HT1080 (cell line): ENCODE measurements around the gene GGN. TPM values are rescaled to one million over a fixed set of nuclear protein-coding genes. Genes with fewer than 3 reads are reported as not detected.
A peak's percentile ranks its signal among the peaks of the same experiment; 100 is the strongest.
"Not testable (repeated sequence)": the region's sequence is repeated elsewhere in the genome, so short reads cannot be mapped to it uniquely, and the experiment has no call there.

Experiments used
- DNase-seq: peaks from one replicate; pipeline ENCODE4 v3.0.0-alpha.2; 2015; ENCODE audit warnings: low read depth
- total RNA-seq: library from RNA; depleted of rRNA; stranded (reverse); fragments of >200 nt; shearing (Covaris generic); gene quantifications from 2 replicates; pipeline ENCODE4 v1.2.3, GENCODE V29; 2014

The GGN gene
- total RNA-seq, 1 experiment from 2014 or later = 1.0 TPM

- DNase-seq = no peak
Observed at GRCh38 chr19:38386971-38387549, 774 bp downstream of the GGN start.

- DNase-seq = no peak
Observed at GRCh38 chr19:38386300-38386970, 1.4 kb downstream of the GGN start.

- DNase-seq = no peak
Observed at GRCh38 chr19:38385804-38386257, 2.0 kb downstream of the GGN start.

- no peak for DNase-seq
Observed at GRCh38 chr19:38385057-38385803, 2.6 kb downstream of the GGN start.

GRCh38 chr19:38384209-38385027, 3.4 kb downstream of the GGN start:
- DNase-seq = no peak

- no peak for DNase-seq
Observed at GRCh38 chr19:38383743-38384142, 4.1 kb downstream of the GGN start.

- no peak for DNase-seq
Observed at GRCh38 chr19:38383184-38383583, 4.7 kb downstream of the GGN start.

GRCh38 chr19:38381138-38381537, 6.7 kb downstream of the GGN start:
- no peak for DNase-seq

GRCh38 chr19:38378866-38379265, 9.0 kb downstream of the GGN start:
- no peak for DNase-seq

- DNase-seq = no peak
Observed at GRCh38 chr19:38377052-38377451, 10.8 kb downstream of the GGN start.

- DNase-seq = no peak
Observed at GRCh38 chr19:38376576-38376975, 11.3 kb downstream of the GGN start.

GRCh38 chr19:38375748-38376147, 12.1 kb downstream of the GGN start:
- DNase-seq = no peak

GRCh38 chr19:38375098-38375493, 12.7 kb downstream of the GGN start:
- DNase-seq = no peak

- DNase-seq = peak; percentile 99
Observed at GRCh38 chr19:38374332-38375097, 13.3 kb downstream of the GGN start, which contains the start of gene PSMD8. PSMD8 (plus strand) TSS chr19:38374571; CDS start chr19:38374602, 31 bp downstream.

- no peak for DNase-seq
Observed at GRCh38 chr19:38373907-38374331, 13.9 kb downstream of the GGN start.

GRCh38 chr19:38371081-38371480, 16.8 kb downstream of the GGN start:
- DNase-seq = no peak

GRCh38 chr19:38370299-38370698, 17.5 kb downstream of the GGN start:
- DNase-seq = no peak

- DNase-seq = no peak
Observed at GRCh38 chr19:38369584-38369983, 18.2 kb downstream of the GGN start.

- no peak for DNase-seq
Observed at GRCh38 chr19:38367041-38367440, 20.8 kb downstream of the GGN start.

GRCh38 chr19:38362946-38363688, 24.7 kb downstream of the GGN start:
- DNase-seq = not testable (repeated sequence)
